Measurements from ENCODE around the gene ZNF532. TPM values are rescaled to one million over a fixed set of nuclear protein-coding genes. Genes with fewer than 3 reads are reported as not detected.

Gene ZNF532
- total and polyA plus RNA-seq, 3 experiments from 2014 or later: 0.70 to 6.3 (median 6.1) TPM

DNA sequence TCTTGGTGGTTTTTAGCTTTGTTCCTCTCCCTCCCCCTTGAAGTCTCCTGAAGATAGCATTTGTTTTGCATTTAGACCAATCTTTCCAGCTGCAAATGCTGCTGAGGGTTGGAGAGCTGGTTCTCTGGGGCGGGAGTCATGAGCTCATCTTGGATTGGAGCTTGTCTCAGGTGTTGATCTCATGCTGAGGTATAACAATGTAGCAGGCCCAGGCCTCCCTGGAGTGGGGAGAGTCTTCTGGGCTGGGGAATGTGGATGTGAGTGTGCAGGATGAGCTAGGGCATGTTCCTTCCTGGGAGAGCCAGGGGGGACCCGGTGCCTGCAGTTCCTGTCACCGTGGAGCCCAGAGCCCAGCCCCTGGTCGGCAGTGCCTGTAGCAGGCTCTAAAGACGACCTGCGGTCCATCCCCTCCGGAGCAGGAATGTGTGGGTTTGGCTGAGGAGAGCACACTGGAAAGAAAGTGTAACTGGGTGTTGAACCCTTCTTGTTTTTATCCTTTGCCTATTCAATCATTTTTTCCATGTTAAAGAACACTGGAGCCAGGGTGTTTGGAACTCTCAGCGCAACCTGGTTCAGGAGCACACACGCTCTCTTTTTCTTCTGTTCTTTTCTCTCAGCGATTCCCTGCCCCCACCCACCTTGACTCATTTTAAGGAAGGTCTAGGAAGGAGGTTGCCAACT is 2.7 kb downstream of the ZNF532 start:
- H3K4me1 ChIP-seq (ENCODE audit: insufficient read depth, low read length): no peaks in the 10 kb centered on the region
- DNase-seq: no peak
- H3K4me3 Mint-ChIP-seq: peak overlapping the region in 2 of 7 donors; percentile 6 to 18
- H3K27me3 Mint-ChIP-seq: peaks cover 27 to 63% of the 10 kb centered on the region in 2 donors
- H3K27ac ChIP-seq (ENCODE audit: low read depth, low read length): no peak overlapping the region
- H3K9me3 Mint-ChIP-seq: peaks cover 0 to 5% (median 4%) of the 10 kb centered on the region in 5 donors
- no peak overlapping the region for H3K27ac Mint-ChIP-seq
- H3K27me3 ChIP-seq (ENCODE audit: insufficient read depth, low read length, poor library complexity, severe bottlenecking): peaks cover 4% of the 10 kb centered on the region
- no peaks in the 10 kb centered on the region for H3K36me3 ChIP-seq (ENCODE audit: insufficient read depth, low read length)
- ChIA-PET POLR2A (no interaction called here), CTCF (no interaction called here)
- peaks cover 3 to 6% (median 5%) of the 10 kb centered on the region in 3 donors for H3K36me3 Mint-ChIP-seq
- no peaks in the 10 kb centered on the region for H3K9me3 ChIP-seq (ENCODE audit: low read length)
- no peak overlapping the region for H3K4me3 ChIP-seq (ENCODE audit: low read length)
- peaks cover 13 to 25% (median 15%) of the 10 kb centered on the region in 3 donors for H3K4me1 Mint-ChIP-seq

DNA sequence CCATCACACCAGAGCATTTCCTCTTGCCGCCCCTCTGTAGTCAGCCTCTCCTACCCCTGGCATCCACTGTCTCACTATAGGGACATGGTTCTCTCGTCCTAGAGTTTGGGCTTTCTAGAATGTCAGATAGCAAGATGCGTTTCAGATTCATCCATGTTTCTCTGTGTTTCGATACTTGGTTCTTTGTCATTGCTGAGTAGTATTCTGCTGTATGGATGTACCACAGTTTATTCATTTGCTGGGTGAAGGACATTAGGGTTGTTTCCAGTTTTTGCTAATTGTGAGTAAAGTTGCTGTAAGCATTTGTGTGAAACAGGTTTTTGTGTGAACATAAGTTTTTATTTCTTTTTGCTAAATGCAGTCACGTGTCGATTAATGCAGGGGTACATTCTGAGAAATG is 3.8 kb downstream of the ZNF532 start:
- Mint-ChIP-seq H3K4me3 (no peak overlapping the region), H3K4me1 (peaks cover 8 to 19% (median 9%) of the 10 kb centered on the region in 3 donors), H3K9me3 (peaks cover 0 to 4% (median 0%) of the 10 kb centered on the region in 5 donors), H3K36me3 (peaks cover 0 to 6% (median 5%) of the 10 kb centered on the region in 3 donors), H3K27ac (peak overlapping the region in 1 of 8 donors; percentile 73), H3K27me3 (peaks cover 21 to 62% of the 10 kb centered on the region in 2 donors)
- no peak overlapping the region for H3K27ac ChIP-seq (ENCODE audit: low read depth, low read length)
- no peaks in the 10 kb centered on the region for H3K9me3 ChIP-seq (ENCODE audit: low read length)
- no peak overlapping the region for H3K4me3 ChIP-seq (ENCODE audit: low read length)
- no peaks in the 10 kb centered on the region for H3K4me1 ChIP-seq (ENCODE audit: insufficient read depth, low read length)
- H3K27me3 ChIP-seq (ENCODE audit: insufficient read depth, low read length, poor library complexity, severe bottlenecking): peaks cover 4% of the 10 kb centered on the region
- no peaks in the 10 kb centered on the region for H3K36me3 ChIP-seq (ENCODE audit: insufficient read depth, low read length)
- POLR2A ChIA-PET: no interaction called here
- CTCF ChIA-PET: no interaction called here
- no peak for DNase-seq

DNA sequence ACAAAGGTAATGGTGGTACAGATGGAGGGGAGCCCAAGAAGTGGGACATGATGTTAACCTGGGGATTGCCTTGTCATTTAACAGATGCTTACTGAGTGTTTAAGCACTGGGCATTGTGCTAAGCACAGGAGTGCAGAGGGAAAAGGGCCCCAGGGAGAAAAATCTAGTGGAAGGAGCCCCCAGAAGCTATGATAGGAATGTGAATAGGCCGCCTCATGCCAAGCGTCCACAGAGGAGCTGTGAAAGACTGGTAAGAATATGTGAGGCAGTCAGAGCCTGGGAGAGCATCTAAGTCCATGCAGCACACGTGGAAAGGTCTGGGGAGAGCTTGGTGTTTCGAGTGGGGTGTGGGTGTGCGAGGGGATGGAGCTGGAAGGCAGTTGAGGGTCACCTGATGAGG is 5.5 kb downstream of the ZNF532 start:
- no peaks in the 10 kb centered on the region for H3K4me1 ChIP-seq (ENCODE audit: insufficient read depth, low read length)
- H3K27me3 ChIP-seq (ENCODE audit: insufficient read depth, low read length, poor library complexity, severe bottlenecking): peaks cover 4% of the 10 kb centered on the region
- peaks cover 0 to 6% (median 5%) of the 10 kb centered on the region in 3 donors for H3K36me3 Mint-ChIP-seq

DNA sequence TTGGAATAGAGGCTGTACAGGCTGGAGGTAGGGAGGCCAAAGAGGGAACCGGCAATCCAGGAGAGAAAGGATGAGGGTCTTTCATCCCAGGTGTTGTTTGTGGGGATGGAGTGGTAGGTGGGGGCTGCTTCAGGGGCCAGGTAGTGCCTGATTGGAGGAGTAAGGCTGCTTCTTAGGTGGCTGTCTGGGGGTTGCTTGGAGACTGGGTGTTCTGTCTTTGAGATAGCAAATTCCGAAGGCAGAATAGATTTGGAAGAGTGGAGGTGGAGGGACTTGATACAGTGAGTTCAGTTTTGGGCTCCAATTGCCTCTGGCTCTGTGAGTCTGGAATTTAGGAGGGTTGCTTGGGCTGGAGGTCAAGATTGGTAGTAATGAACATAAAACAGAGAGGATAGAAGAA is 5.9 kb downstream of the ZNF532 start:
- Histone ChIP-seq H3K9me3 (ENCODE audit: low read length) (no peaks in the 10 kb centered on the region), H3K4me1 (ENCODE audit: insufficient read depth, low read length) (no peaks in the 10 kb centered on the region), H3K27ac (ENCODE audit: low read depth, low read length) (no peak overlapping the region), H3K27me3 (ENCODE audit: insufficient read depth, low read length, poor library complexity, severe bottlenecking) (peaks cover 4% of the 10 kb centered on the region), H3K36me3 (ENCODE audit: insufficient read depth, low read length) (no peaks in the 10 kb centered on the region), H3K4me3 (ENCODE audit: low read length) (no peak overlapping the region)
- peaks cover 0 to 4% (median 0%) of the 10 kb centered on the region in 5 donors for H3K9me3 Mint-ChIP-seq
- CTCF ChIA-PET: no interaction called here
- H3K4me1 Mint-ChIP-seq: peaks cover 0 to 5% (median 1%) of the 10 kb centered on the region in 3 donors
- POLR2A ChIA-PET: no interaction called here
- DNase-seq: no peak
- H3K27ac Mint-ChIP-seq: no peak overlapping the region
- H3K4me3 Mint-ChIP-seq: peak overlapping the region in 1 of 7 donors; percentile 6
- H3K36me3 Mint-ChIP-seq: peaks cover 0 to 6% (median 5%) of the 10 kb centered on the region in 3 donors
- H3K27me3 Mint-ChIP-seq: peaks cover 16 to 57% of the 10 kb centered on the region in 2 donors

More for the DNA sequence above, 5.5 kb downstream of the ZNF532 start:
- POLR2A ChIA-PET: no interaction called here
- H3K4me1 Mint-ChIP-seq: peaks cover 1 to 9% (median 1%) of the 10 kb centered on the region in 3 donors
- H3K27ac Mint-ChIP-seq: no peak overlapping the region
- H3K36me3 ChIP-seq (ENCODE audit: insufficient read depth, low read length): no peaks in the 10 kb centered on the region
- no peak overlapping the region for H3K4me3 Mint-ChIP-seq
- no peak overlapping the region for H3K27ac ChIP-seq (ENCODE audit: low read depth, low read length)
- DNase-seq: no peak
- no peaks in the 10 kb centered on the region for H3K9me3 ChIP-seq (ENCODE audit: low read length)
- H3K27me3 Mint-ChIP-seq: peaks cover 20 to 57% of the 10 kb centered on the region in 2 donors
- CTCF ChIA-PET: no interaction called here
- no peak overlapping the region for H3K4me3 ChIP-seq (ENCODE audit: low read length)
- peaks cover 0 to 4% (median 0%) of the 10 kb centered on the region in 5 donors for H3K9me3 Mint-ChIP-seq

DNA sequence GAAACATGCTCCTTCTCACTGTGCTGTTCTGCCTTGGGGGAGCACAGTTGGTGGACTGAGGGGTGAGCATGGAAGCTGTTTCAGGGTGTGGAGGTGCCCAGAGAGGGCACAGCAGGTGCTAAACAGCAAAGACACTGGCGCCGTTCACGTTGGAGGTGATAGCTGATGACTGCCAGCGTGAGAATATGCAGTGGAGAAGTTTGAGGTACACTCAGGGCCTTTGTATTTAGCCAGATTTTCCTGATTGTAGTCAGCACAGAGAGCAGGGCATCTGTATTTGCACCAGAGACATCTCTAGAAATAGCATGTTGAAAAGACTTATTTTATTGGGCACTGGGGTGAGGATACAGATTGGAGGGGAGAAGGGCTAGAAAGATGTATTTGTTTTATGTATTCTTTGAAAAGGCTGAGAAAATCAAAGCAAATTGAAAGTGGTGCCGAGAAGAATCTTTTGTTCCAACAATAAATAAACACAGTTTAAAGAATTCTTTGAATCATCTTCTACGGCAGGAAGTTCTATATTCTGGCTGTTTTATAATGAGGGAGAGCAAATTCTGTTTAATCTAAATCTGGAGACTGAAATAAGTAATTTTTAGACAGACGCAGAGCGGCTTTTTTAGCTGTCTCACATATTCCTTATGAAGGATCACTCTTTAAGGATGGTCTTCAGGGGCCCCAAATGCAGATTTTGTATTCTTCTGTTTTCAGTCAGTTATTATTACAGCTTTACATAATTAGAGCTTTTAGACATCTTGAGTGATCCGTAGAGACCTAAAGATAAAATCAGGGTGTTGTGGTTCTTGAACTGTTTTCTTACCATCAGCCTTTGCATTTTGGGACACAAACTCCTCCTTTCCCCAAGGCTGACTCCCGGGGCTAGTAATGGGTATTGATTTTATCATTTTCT is 7.1 kb downstream of the ZNF532 start:
- peaks cover 11 to 46% of the 10 kb centered on the region in 2 donors for H3K27me3 Mint-ChIP-seq

DNA sequence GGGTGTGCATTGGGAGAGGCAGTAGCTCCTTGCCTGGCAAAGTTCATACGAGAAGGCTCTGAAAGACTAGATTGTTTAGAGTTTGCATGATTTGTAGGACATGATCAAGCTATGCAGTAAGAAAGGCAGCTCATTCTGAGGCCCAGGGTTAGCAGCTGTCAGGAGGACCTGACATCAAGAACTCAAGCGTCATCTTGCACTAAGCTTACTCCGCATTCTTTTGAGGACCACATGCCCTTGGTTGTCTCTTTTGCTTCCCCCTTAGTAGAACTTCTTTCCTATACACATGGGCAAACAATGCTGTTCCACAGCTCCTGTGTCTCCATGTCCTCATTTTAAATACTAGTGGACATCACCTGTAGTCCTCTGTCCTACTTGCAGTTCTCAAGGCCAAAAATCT is 14.0 kb downstream of the ZNF532 start:
- POLR2A ChIA-PET: no interaction called here
- H3K27me3 Mint-ChIP-seq: peaks cover 3 to 14% of the 10 kb centered on the region in 2 donors
- no peak for DNase-seq
- Histone ChIP-seq H3K27ac (ENCODE audit: low read depth, low read length) (no peak overlapping the region), H3K36me3 (ENCODE audit: insufficient read depth, low read length) (no peaks in the 10 kb centered on the region), H3K27me3 (ENCODE audit: insufficient read depth, low read length, poor library complexity, severe bottlenecking) (no peaks in the 10 kb centered on the region), H3K9me3 (ENCODE audit: low read length) (no peaks in the 10 kb centered on the region), H3K4me1 (ENCODE audit: insufficient read depth, low read length) (no peaks in the 10 kb centered on the region), H3K4me3 (ENCODE audit: low read length) (no peak overlapping the region)
- H3K4me1 Mint-ChIP-seq: no peaks in the 10 kb centered on the region
- CTCF ChIA-PET: no interaction called here
- no peak overlapping the region for H3K4me3 Mint-ChIP-seq
- no peaks in the 10 kb centered on the region for H3K9me3 Mint-ChIP-seq
- H3K27ac Mint-ChIP-seq: peak overlapping the region in 1 of 8 donors; percentile 15
- peaks cover 0 to 1% (median 0%) of the 10 kb centered on the region in 3 donors for H3K36me3 Mint-ChIP-seq

More for the DNA sequence above, 7.1 kb downstream of the ZNF532 start:
- Mint-ChIP-seq H3K4me1 (no peaks in the 10 kb centered on the region), H3K9me3 (peaks cover 0 to 4% (median 0%) of the 10 kb centered on the region in 5 donors), H3K36me3 (peaks cover 0 to 6% (median 5%) of the 10 kb centered on the region in 3 donors), H3K27ac (no peak overlapping the region), H3K4me3 (no peak overlapping the region)
- DNase-seq: no peak
- H3K9me3 ChIP-seq (ENCODE audit: low read length): no peaks in the 10 kb centered on the region
- ChIA-PET CTCF (no interaction called here), POLR2A (interaction anchor here (0.5 kb wide), 1 partner anchor 132 kb away, joined by 4 read pairs; no protein-coding TSS in a partner anchor)
- no peaks in the 10 kb centered on the region for H3K27me3 ChIP-seq (ENCODE audit: insufficient read depth, low read length, poor library complexity, severe bottlenecking)
- H3K4me1 ChIP-seq (ENCODE audit: insufficient read depth, low read length): no peaks in the 10 kb centered on the region
- H3K36me3 ChIP-seq (ENCODE audit: insufficient read depth, low read length): no peaks in the 10 kb centered on the region
- no peak overlapping the region for H3K4me3 ChIP-seq (ENCODE audit: low read length)
- H3K27ac ChIP-seq (ENCODE audit: low read depth, low read length): no peak overlapping the region

DNA sequence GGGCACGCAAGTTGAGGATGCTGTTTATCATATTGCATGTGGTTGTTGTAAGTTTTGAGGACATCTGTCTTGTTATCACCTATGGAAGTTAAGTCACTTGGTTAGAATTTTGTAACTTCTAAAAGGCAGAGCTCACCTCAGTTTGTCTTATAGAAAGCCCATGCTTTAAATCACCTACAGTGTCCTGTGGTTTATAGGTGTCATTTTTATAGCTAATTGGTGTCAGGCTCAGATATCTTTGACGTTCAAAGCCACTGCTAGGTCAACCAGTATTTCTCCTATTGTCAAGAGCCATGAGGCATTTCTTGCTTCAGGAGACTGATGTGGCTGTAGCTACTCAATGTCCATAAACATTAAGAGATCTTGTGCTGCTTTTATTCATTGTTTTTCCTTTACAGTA is 16.8 kb downstream of the ZNF532 start:
- Mint-ChIP-seq H3K36me3 (peaks cover 0 to 1% (median 0%) of the 10 kb centered on the region in 3 donors), H3K27ac (no peak overlapping the region), H3K27me3 (peaks cover 3 to 4% of the 10 kb centered on the region in 2 donors), H3K4me1 (peaks cover 0 to 2% (median under 1%) of the 10 kb centered on the region in 3 donors), H3K9me3 (no peaks in the 10 kb centered on the region), H3K4me3 (no peak overlapping the region)
- H3K4me3 ChIP-seq (ENCODE audit: low read length): no peak overlapping the region
- no peaks in the 10 kb centered on the region for H3K36me3 ChIP-seq (ENCODE audit: insufficient read depth, low read length)
- POLR2A ChIA-PET: no interaction called here
- no peaks in the 10 kb centered on the region for H3K9me3 ChIP-seq (ENCODE audit: low read length)
- no peak for DNase-seq
- no peaks in the 10 kb centered on the region for H3K27me3 ChIP-seq (ENCODE audit: insufficient read depth, low read length, poor library complexity, severe bottlenecking)
- CTCF ChIA-PET: no interaction called here
- H3K27ac ChIP-seq (ENCODE audit: low read depth, low read length): no peak overlapping the region
- no peaks in the 10 kb centered on the region for H3K4me1 ChIP-seq (ENCODE audit: insufficient read depth, low read length)

DNA sequence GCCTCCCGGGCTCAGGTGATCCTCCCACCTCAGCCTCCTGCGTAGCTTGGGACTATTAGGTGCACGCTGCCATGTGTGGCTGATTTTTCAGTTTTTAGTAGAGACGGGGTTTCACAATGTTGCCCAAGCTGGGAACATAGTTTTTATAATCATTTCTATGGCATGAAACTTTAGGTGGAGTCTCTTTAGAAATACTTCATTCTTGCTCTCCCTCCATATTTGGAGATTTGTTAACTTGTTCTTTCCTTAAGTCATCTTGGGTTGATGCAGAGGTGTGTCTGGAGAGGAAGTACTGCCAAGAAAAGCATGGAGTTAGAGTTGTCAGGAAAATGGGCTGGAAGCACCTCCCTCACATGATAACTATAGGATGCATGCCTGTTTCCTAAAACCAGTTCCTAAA is 17.4 kb downstream of the ZNF532 start:
- Mint-ChIP-seq H3K4me3 (no peak overlapping the region), H3K27ac (no peak overlapping the region), H3K27me3 (peaks cover 0 to 4% of the 10 kb centered on the region in 2 donors), H3K4me1 (peaks cover 2 to 7% (median 4%) of the 10 kb centered on the region in 3 donors), H3K36me3 (peaks cover 0 to 1% (median 0%) of the 10 kb centered on the region in 3 donors), H3K9me3 (no peaks in the 10 kb centered on the region)
- Histone ChIP-seq H3K27ac (ENCODE audit: low read depth, low read length) (no peak overlapping the region), H3K27me3 (ENCODE audit: insufficient read depth, low read length, poor library complexity, severe bottlenecking) (no peaks in the 10 kb centered on the region), H3K4me1 (ENCODE audit: insufficient read depth, low read length) (peaks cover under 1% of the 10 kb centered on the region), H3K9me3 (ENCODE audit: low read length) (no peaks in the 10 kb centered on the region), H3K4me3 (ENCODE audit: low read length) (no peak overlapping the region), H3K36me3 (ENCODE audit: insufficient read depth, low read length) (no peaks in the 10 kb centered on the region)
- CTCF ChIA-PET: no interaction called here
- no peak for DNase-seq
- POLR2A ChIA-PET: no interaction called here
